ENCODE data around the gene UQCRC2.
"Not testable (repeated sequence)": the region's sequence is repeated elsewhere in the genome, so short reads cannot be mapped to it uniquely, and the experiment has no call there.

Gene UQCRC2

DNA sequence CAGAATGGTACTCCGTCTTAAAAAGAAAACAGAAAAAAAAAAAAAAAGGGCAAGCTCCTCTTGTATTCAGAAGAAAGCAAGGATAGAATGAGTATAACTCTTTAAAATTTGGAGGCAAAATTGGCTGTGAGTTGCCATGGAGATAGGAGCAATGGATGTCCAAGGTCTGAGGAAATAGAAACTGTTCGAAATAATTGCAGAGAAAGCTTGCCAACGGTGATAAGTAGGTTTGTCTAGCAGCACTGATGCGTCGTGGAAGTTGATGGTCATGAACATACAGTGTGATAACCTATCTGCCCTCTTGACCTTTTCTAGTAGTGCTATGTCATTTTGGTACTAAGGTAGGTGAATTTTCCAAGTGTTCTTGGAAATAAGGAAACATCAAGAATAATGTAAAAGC is 57.7 kb downstream of the UQCRC2 start:
- DNase-seq (ENCODE audit: low spot score): no peak

GRCh38 chr16:22012241-22012640 is 59.1 kb downstream of the UQCRC2 start:
- DNase-seq (ENCODE audit: low spot score): no peak

- DNase-seq (ENCODE audit: low spot score): no peak
Observed at GRCh38 chr16:22013486-22013885, 60.3 kb downstream of the UQCRC2 start.

DNA sequence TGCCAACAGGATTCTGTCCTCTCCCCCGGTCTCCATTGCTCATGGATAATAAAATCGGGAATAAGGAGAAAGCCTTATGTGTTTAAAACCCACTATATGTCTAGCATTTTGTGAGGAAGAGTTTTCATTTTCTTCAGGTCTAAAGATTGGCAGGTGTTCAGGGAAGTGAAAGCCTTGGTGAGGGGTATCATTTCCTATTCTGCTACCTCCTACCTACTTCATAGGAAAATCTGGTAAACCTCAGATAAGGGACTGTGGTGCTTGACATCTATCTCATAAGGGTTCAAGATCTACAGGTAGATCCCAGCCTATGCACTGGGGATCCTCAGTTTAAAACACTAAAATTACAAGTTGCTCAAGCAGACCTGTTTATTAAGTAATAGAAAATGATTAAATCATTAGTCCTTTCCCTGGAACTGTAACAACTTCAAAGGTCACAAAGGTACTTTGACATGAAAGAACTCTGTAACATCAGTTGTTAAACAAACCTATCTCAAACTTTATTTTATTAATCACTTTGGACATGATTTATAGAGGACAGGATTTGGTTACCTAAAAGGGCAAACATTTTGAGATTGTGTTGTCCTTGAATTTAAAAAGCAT is 61.2 kb downstream of the UQCRC2 start:
- DNase-seq (ENCODE audit: low spot score): no peak

DNA sequence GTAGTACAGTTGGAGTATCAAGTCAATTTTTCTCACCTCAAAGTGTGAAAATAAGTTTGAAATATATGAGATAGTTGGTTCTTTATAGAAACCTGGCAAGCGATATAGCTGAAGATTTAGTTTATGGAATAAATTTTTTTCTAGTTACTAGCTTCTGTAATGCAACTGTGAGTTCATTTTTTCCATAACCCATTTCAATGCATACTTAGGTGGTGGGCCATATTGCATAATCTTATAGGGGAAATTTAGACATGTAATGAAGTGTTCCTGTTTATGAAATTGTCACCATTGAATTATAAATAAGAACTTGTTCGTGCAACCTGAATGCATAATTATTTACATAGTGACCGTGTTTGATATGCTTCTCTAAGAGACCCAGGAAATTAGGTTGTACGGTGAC is 63.8 kb downstream of the UQCRC2 start:
- DNase-seq (ENCODE audit: low spot score): no peak

DNA sequence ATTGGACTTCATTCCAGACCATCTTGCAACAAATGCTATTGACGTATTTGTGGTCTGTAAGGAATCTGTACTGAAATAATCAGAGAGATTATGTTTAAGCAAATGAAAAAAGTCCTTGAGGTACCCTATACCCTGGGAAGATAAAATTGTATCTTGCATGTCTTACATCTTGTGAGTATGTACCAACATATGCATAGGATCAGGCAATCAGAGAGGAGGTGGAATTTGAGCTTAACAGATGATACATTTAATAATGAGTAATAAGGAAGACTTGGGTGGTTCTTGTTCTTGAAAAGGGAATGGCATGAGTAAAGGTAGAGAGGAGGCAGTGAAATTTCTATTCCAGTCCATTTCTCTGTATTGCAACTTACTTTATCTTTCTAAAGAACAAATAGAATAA is 65.4 kb downstream of the UQCRC2 start:
- no peak for DNase-seq (ENCODE audit: low spot score)

DNA sequence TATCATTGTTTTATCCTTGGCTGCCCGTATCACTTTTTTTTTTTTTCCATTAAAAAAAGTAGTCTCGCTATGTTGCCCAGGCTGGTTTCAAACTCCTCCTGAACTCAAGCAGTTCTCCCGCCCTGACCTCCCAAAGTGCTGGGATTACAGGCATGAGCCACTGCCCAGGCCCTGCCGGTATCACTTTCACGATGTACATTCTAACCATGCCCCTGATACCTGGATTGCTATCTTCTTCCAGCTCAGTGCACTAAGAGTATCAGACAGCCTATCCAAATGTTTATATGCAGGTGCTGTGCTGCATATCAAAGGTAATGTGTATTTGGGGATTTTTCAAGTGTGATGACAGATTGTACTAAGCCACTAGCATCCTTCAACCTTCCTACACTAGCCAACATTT is 69.0 kb downstream of the UQCRC2 start:
- DNase-seq (ENCODE audit: low spot score): no peak

- no peak for DNase-seq (ENCODE audit: low spot score)
Observed at GRCh38 chr16:22023505-22023904, 70.3 kb downstream of the UQCRC2 start.

- not testable (repeated sequence) for DNase-seq (ENCODE audit: low spot score)
Observed at GRCh38 chr16:22024785-22025184, 71.6 kb downstream of the UQCRC2 start.

- peak; percentile 15 for DNase-seq (ENCODE audit: low spot score)
Observed at GRCh38 chr16:22027633-22028032, 74.5 kb downstream of the UQCRC2 start.

DNA sequence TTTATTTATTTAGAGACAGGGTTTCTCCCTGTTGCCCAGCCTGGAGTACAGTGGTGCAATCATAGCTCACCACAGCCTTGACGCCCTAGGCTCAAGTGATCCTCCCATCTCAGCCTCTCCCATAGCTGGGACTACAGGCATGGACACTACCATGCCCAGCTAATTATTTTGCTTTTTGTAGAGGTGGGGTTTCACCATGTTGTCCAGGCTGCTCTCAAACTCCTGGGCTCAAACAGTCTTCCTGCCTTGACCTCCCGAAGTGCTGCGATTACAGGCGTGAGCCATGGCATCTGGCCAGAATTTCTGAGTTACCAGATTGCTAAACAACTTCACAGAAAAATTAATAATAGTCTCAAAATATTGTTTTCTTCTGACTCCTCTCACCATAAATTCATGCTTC is 76.5 kb downstream of the UQCRC2 start:
- no peak for DNase-seq (ENCODE audit: low spot score)

DNA sequence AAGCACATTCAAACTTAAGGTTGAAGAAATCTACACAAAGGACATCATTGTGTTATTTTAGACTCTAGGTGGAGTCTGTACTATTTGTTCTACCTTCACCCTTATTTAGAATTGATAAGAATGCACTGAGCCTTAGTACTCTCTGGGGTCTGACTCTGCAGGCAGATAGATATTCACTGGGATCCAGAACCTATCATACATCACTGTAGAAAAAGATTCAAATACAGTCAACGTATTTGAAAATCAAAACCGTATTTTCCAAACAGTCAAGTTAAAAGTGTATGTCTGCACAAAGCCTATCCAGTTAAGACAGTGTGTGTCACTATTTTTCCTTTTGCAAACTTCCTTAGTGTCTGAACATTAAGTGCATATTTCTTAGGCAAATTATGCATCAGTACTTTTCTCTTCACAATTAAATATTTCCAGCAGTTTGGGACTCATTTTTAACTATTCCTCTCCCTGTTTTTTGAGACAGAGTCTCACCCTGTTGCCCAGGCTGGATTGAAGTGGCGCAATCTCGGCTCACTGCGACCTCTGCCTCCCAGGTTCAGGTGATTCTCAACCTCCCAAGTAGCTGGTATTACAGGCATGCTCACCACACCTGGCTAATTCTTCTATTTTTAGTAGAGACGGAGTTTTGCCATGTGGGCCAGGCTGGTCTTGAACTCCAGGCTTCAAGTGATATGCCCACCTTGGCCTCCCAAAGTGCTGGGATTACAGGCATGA is 77.1 kb downstream of the UQCRC2 start:
- no peak for DNase-seq (ENCODE audit: low spot score)

DNA sequence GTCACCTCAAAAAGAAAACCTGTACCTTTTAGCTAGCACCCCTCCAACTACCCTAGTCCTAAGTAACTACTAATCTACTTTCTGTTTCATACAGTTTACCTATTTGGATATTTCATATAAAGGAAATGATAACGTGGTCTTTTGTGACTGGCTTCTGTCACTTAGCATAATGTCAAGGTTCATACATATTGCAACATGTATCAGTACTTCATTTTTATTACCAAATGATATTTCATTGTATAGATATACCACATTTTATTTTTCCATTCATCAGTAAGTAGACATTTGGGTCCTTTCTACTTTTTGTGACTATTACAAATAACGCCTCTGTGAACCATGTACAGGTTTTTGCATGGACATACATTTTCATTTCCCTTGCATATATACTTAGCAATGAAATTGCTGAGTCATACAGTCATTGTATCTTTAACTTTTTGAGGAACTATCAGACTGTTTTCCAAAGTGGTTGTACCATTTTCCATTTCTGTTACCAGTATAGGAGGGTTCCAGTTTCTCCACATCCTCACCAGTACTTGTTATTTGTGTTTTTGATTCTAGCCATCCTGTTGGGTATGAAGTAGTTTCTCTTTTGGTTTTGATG is 78.4 kb downstream of the UQCRC2 start:
- DNase-seq (ENCODE audit: low spot score): no peak
